ENCODE measurements around the gene TMEM255B. TPM values are rescaled to one million over a fixed set of nuclear protein-coding genes. Genes with fewer than 3 reads are reported as not detected.

Gene TMEM255B
- total RNA-seq, result 2.2 and 4.1 TPM in 2 replicates

GRCh38 chr13:113758651-113759524 is at the start of gene TMEM255B:
Gene TMEM255B, plus strand, starts transcription at chr13:113759226. Its CDS starts 44 bp downstream, at chr13:113759270.

GRCh38 chr13:113863524-113864272 is 104.7 kb downstream of the TMEM255B start, which contains the start of gene GAS6:
Gene GAS6, minus strand, starts transcription at chr13:113864076. Its CDS starts 156 bp downstream, at chr13:113863920.

Other genes starting within 250 kb of the TMEM255B start
- 56.0 and 95.7 TPM in 2 replicates for gene TFDP1, start 174.5 kb upstream of the TMEM255B start, total RNA-seq
- not detected in 2 replicates for gene ATP4B, start 101.0 kb upstream of the TMEM255B start, total RNA-seq
- gene GRK1, start 92.0 kb upstream of the TMEM255B start, total RNA-seq, result not detected in 2 replicates
- gene GAS6, start 104.8 kb downstream of the TMEM255B start, total RNA-seq, result 213 and 269 TPM in 2 replicates
- gene C13orf46, start 214.8 kb downstream of the TMEM255B start, total RNA-seq, result not detected in 2 replicates